ENCODE results near the gene TMEM17.

TMEM17 gene

DNA sequence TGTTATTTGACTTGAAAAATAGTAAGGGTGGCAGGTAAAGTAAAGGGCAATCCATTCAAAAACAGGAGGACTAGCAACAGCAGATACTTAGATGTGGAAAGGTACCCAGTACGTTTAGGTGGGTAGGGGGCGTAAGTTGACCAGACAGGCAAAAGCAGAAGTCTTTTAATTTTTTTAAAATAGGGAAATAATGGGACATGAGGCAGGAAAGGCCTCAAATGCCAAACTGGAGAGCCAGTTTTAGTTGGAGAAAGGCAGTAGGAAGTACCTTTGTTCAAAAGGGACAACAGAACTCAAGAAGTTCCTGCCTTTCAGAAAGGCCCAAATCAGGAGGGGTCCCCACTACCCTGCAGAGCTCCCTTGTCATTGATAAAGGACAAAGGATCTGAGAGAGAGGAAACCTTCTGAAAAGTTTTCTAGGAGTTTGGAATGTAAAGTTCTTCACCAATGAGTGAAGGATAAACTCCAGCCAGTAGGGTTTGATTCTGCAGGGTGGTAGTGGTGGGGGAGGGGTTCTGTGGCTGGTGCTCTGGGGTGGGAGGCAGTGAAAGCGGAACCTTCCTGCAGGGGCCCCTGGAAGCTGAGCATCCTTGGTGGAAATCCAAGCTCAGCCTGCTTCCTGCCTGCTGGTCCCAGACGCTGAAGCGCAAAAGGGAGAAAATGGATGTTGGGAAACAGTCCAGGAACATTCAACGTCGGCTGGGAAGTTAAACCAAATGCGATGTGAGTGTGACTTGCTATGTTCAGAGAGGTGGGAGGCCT, 40.1 kb downstream of the TMEM17 start:
- no peak overlapping the region for H3K27ac ChIP-seq (ENCODE audit: low read depth, low read length)
- no peaks in the 10 kb centered on the region for H4K20me1 ChIP-seq (ENCODE audit: control insufficient read depth, insufficient read depth, low read depth, low read length)
- no peaks in the 10 kb centered on the region for H3K9me2 ChIP-seq (replicated peaks; ENCODE audit: control insufficient read depth, low read length)
- TF ChIP-seq, protein P1, sequence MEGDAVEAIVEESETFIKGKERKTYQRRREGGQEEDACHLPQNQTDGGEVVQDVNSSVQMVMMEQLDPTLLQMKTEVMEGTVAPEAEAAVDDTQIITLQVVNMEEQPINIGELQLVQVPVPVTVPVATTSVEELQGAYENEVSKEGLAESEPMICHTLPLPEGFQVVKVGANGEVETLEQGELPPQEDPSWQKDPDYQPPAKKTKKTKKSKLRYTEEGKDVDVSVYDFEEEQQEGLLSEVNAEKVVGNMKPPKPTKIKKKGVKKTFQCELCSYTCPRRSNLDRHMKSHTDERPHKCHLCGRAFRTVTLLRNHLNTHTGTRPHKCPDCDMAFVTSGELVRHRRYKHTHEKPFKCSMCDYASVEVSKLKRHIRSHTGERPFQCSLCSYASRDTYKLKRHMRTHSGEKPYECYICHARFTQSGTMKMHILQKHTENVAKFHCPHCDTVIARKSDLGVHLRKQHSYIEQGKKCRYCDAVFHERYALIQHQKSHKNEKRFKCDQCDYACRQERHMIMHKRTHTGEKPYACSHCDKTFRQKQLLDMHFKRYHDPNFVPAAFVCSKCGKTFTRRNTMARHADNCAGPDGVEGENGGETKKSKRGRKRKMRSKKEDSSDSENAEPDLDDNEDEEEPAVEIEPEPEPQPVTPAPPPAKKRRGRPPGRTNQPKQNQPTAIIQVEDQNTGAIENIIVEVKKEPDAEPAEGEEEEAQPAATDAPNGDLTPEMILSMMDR (IDR thresholded peaks at IDR 0.05; ENCODE audit: low read depth, low read length, poor library complexity, severe bottlenecking): no peak
- no peak for TF ChIP-seq EZH2phosphoT487 (IDR thresholded peaks at IDR 0.05; ENCODE audit: borderline replicate concordance, low read length)
- no peak overlapping the region for H3K4me2 ChIP-seq (ENCODE audit: low read length)
- no peaks in the 10 kb centered on the region for H3K4me1 ChIP-seq (ENCODE audit: control insufficient read depth, low read length)
- H3K79me2 ChIP-seq (ENCODE audit: control insufficient read depth, low read length): no peaks in the 10 kb centered on the region
- H3K36me3 ChIP-seq (ENCODE audit: control insufficient read depth, low read length): no peaks in the 10 kb centered on the region
- H3F3A ChIP-seq (ENCODE audit: control insufficient read depth, insufficient read depth): no peaks in the 10 kb centered on the region
- H3K4me3 ChIP-seq (ENCODE audit: low read length): no peak overlapping the region
- H3K9me3 ChIP-seq (ENCODE audit: control insufficient read depth, insufficient read depth, low read length): no peaks in the 10 kb centered on the region
- H3K27me3 ChIP-seq (ENCODE audit: control insufficient read depth, low read length): no peaks in the 10 kb centered on the region

DNA sequence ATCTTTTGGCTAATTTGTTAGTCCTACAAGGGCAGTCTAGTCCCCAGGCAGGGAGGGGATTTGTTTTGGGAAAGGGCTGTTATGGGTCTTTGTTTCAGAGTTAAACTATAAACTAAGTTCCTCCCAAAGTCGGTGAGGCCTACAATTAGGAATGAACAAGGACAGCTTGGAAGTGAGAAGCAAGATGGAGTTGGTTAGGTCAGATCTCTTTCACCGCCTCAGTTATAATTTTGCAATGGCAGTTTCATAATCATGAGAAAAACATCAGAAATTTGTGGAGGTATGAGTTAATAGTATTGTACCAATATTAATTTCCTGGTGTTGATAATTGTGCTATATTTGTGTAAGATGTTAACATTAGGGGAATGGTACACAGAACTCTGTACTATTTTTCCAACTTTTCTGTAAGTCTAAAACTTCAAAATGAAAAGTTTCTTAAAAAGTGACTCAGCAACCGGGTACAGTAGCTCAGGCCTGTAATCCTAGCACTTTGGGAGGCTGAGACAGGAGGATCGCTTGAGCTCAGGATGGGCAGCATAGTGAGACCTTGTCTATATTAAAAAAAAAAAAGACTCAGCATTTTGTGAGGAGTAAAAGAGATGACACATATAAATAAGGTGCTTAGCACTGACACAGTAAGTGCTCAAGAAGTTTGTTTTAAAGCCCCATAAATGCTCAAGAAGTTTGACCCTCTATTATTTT, 40.8 kb downstream of the TMEM17 start:
- no peak overlapping the region for H3K4me2 ChIP-seq (ENCODE audit: low read length)
- H3K27ac ChIP-seq (ENCODE audit: low read depth, low read length): no peak overlapping the region
- no peaks in the 10 kb centered on the region for H3K9me3 ChIP-seq (ENCODE audit: control insufficient read depth, insufficient read depth, low read length)

DNA sequence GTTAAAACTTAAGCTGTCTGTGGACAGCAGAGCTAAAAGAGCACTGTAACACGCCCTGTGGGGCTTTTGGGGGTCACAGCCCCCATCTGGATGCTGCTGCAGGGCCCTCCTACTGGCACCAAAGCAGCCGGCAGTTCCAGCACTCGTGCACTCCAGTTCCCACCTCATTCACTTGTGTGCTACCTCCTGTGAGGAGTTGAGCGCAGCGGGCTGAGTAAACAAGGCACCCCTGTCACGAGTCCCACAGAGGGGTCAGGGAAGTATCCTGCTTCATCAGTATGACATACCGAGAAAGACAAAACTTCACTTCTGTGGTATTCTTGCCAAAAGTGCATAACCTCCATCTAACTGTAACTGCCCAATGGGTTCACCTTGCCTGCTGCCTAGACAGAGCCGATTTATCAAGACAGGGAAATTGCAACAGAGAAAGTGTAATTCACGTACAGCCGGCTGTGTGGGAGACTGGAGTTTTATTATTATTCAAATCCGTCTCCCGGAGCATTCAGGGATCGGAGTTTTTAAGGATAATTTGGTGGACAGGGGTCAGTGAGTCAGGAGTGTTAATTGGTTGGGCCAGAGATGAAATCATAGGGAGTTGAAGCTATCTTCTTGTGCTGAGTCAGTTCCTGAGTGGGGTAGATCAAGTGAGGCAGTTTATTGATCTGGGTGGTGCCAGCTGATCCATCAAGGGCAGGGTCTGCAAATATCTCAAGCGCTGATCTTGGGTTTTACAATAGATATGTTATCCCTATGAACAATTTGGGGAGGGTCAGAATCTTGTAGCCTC, 41.6 kb downstream of the TMEM17 start:
- Histone ChIP-seq H4K20me1 (ENCODE audit: control insufficient read depth, insufficient read depth, low read depth, low read length) (no peaks in the 10 kb centered on the region), H3F3A (ENCODE audit: control insufficient read depth, insufficient read depth) (no peaks in the 10 kb centered on the region), H3K27ac (ENCODE audit: low read depth, low read length) (no peak overlapping the region), H3K36me3 (ENCODE audit: control insufficient read depth, low read length) (no peaks in the 10 kb centered on the region), H3K4me2 (ENCODE audit: low read length) (no peak overlapping the region), H3K79me2 (ENCODE audit: control insufficient read depth, low read length) (no peaks in the 10 kb centered on the region), H3K9me3 (ENCODE audit: control insufficient read depth, insufficient read depth, low read length) (no peaks in the 10 kb centered on the region), H3K27me3 (ENCODE audit: control insufficient read depth, low read length) (no peaks in the 10 kb centered on the region), H3K9me2 (replicated peaks; ENCODE audit: control insufficient read depth, low read length) (no peaks in the 10 kb centered on the region), H3K4me1 (ENCODE audit: control insufficient read depth, low read length) (no peaks in the 10 kb centered on the region), H3K4me3 (ENCODE audit: low read length) (no peak overlapping the region)
- TF ChIP-seq EZH2phosphoT487 (IDR thresholded peaks at IDR 0.05; ENCODE audit: borderline replicate concordance, low read length): no peak
- TF ChIP-seq, protein P1 (IDR thresholded peaks at IDR 0.05; ENCODE audit: low read depth, low read length, poor library complexity, severe bottlenecking): no peak

More for the DNA sequence above, 40.8 kb downstream of the TMEM17 start:
- Histone ChIP-seq H3K79me2 (ENCODE audit: control insufficient read depth, low read length) (no peaks in the 10 kb centered on the region), H3K9me2 (replicated peaks; ENCODE audit: control insufficient read depth, low read length) (no peaks in the 10 kb centered on the region), H3F3A (ENCODE audit: control insufficient read depth, insufficient read depth) (no peaks in the 10 kb centered on the region), H3K4me1 (ENCODE audit: control insufficient read depth, low read length) (no peaks in the 10 kb centered on the region), H3K27me3 (ENCODE audit: control insufficient read depth, low read length) (no peaks in the 10 kb centered on the region), H3K4me3 (ENCODE audit: low read length) (no peak overlapping the region), H4K20me1 (ENCODE audit: control insufficient read depth, insufficient read depth, low read depth, low read length) (no peaks in the 10 kb centered on the region), H3K36me3 (ENCODE audit: control insufficient read depth, low read length) (no peaks in the 10 kb centered on the region)
- no peak for TF ChIP-seq EZH2phosphoT487 (IDR thresholded peaks at IDR 0.05; ENCODE audit: borderline replicate concordance, low read length)
- TF ChIP-seq, protein P1 (IDR thresholded peaks at IDR 0.05; ENCODE audit: low read depth, low read length, poor library complexity, severe bottlenecking): no peak
